KBM-7 (cell line): ENCODE measurements around the gene POTEM.
"Not testable (repeated sequence)": the region's sequence is repeated elsewhere in the genome, so short reads cannot be mapped to it uniquely, and the experiment has no call there.

Source experiments
- DNase-seq: peaks from one replicate; pipeline ENCODE4 v3.0.0-alpha.2; 2015
- in situ Hi-C: fragments of 300-500 bp; cut with MboI; formaldehyde crosslinking; loops from 2 replicates; pipeline ENCODE4 v1.14.3; 2020; ENCODE audit warnings: low sequenced_read_pairs, low pct_unique_long_range_greater_than_20kb, mixed read lengths

Gene POTEM

GRCh38 chr14:18967134-18967533 lies at the start of gene POTEM:
POTEM (plus strand) TSS chr14:18967434; CDS start chr14:18967486, 52 bp downstream.
- in situ Hi-C loops, DNase-seq: not testable (repeated sequence)

- not testable (repeated sequence) for DNase-seq
Measured at GRCh38 chr14:18918345-18918744, 48.9 kb upstream of the POTEM start.

GRCh38 chr14:18920052-18920451 lies 47.2 kb upstream of the POTEM start:
- in situ Hi-C loops, DNase-seq: not testable (repeated sequence)

More at GRCh38 chr14:18918345-18918744, 48.9 kb upstream of the POTEM start:
- in situ Hi-C loops, result not testable (repeated sequence)

- in situ Hi-C loops, DNase-seq: not testable (repeated sequence)
Measured at GRCh38 chr14:18921055-18921701, 46.1 kb upstream of the POTEM start.

GRCh38 chr14:18936848-18937247 lies 30.4 kb upstream of the POTEM start:
- DNase-seq, in situ Hi-C loops: not testable (repeated sequence)

- DNase-seq, in situ Hi-C loops: not testable (repeated sequence)
Measured at GRCh38 chr14:18938733-18939132, 28.5 kb upstream of the POTEM start.

- DNase-seq, in situ Hi-C loops: not testable (repeated sequence)
Measured at GRCh38 chr14:18949939-18950338, 17.3 kb upstream of the POTEM start.

- DNase-seq, in situ Hi-C loops: not testable (repeated sequence)
Measured at GRCh38 chr14:18953085-18953484, 14.1 kb upstream of the POTEM start.

GRCh38 chr14:18955816-18956215 lies 11.4 kb upstream of the POTEM start:
- DNase-seq, in situ Hi-C loops: not testable (repeated sequence)

- in situ Hi-C loops, DNase-seq: not testable (repeated sequence)
Measured at GRCh38 chr14:18961576-18961975, 5.7 kb upstream of the POTEM start.

- in situ Hi-C loops, DNase-seq: not testable (repeated sequence)
Measured at GRCh38 chr14:18962143-18962542, 5.1 kb upstream of the POTEM start.

- in situ Hi-C loops, DNase-seq: not testable (repeated sequence)
Measured at GRCh38 chr14:18963276-18963675, 4.0 kb upstream of the POTEM start.

GRCh38 chr14:18964878-18965277 lies 2.4 kb upstream of the POTEM start:
- in situ Hi-C loops, DNase-seq: not testable (repeated sequence)

- DNase-seq, in situ Hi-C loops: not testable (repeated sequence)
Measured at GRCh38 chr14:19002566-19002965, 35.3 kb downstream of the POTEM start.

GRCh38 chr14:19006490-19006889 lies 39.3 kb downstream of the POTEM start:
- DNase-seq, in situ Hi-C loops: not testable (repeated sequence)

GRCh38 chr14:19007678-19008077 lies 40.4 kb downstream of the POTEM start:
- in situ Hi-C loops, DNase-seq: not testable (repeated sequence)

- DNase-seq, in situ Hi-C loops: not testable (repeated sequence)
Measured at GRCh38 chr14:19011029-19011428, 43.8 kb downstream of the POTEM start.

- in situ Hi-C loops, DNase-seq: not testable (repeated sequence)
Measured at GRCh38 chr14:19011703-19012102, 44.5 kb downstream of the POTEM start.

GRCh38 chr14:19015185-19015584 lies 48.0 kb downstream of the POTEM start:
- in situ Hi-C loops, DNase-seq: not testable (repeated sequence)

- DNase-seq, in situ Hi-C loops: not testable (repeated sequence)
Measured at GRCh38 chr14:19025080-19025589, 57.9 kb downstream of the POTEM start.
